Fibroblast of skin of left quadriceps (primary cell): ENCODE data around the gene FGF9.

Experiments
- DNase-seq, 2 experiments: peaks; one replicate each; pipeline ENCODE4 v3.0.0-alpha.2; 2013; ENCODE audit warnings: low read depth in 2 of 2

FGF9 gene

GRCh38 chr13:21674490-21675009 lies 3.7 kb downstream of the FGF9 start:
- DNase-seq = no peak

DNA sequence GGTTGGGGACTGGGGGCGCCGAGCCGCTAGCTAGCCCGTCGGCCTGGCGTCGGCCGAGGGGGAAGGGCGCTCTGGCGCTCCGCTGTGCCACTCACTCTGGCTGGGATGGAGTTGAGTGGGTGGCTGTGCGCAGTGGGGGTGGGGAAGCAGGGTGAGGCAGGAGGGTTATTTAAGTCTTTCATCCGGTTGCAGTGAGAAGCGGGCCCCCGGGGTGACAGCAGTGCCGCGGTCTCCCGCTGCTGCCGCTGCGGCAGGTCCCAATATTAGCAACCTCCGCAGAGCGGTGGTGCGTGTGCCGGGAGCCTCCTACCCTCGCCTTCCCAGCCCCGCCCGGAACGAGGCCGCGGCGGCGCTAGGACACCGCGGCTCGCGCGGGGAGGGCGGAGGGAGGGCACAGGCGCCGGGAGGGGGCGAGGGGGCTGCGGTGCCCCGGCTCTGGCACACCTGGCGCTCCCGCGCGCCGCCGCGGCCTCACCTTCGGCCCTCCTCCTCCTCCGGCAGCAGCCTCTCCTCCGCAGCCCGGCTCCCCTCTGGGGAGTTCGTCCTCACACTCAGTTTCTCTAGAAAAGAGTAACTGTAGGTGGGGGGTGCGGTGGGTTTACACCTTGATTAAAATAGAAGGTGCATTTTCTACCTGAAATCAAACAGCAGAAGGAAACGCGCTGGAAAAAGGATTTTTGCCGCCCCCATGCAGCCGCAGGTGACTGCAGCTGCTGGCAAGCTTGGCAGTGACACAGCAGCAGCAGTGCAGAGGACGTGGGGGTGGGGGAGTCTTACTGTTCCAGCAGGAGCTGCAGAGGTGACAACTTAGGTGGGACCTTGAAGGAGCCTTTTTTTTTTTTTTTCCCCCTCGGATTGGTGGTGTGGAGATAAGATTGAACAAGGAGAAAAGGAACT lies 4.5 kb downstream of the FGF9 start:
- no peak for DNase-seq

GRCh38 chr13:21676611-21677021 lies 5.7 kb downstream of the FGF9 start:
- no peak for DNase-seq

DNA sequence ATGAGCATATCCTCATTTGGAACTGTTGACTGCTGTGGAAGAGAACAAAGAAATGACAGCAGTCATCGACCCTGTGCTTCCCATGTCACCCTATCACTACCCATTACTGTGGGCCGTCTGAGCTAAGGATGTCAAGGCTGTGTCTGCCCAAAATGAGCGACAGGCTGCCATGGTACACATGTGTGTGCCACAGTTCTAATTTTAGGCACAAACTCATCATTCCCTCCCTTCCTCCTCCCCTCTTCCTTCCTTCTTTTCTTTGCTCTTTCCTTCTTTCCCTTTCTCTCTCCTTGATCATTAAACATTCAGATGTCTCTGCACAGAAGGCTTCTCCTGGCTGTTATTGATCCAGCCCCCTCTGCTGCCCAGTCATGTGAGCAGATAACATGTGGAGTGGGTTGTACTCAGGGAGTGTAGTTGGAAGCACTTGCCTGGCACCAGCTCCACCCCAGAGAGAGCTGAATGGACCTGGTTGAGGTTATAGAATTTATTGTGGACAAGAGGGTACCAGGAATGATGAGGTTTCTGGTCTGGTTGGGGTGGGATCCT lies 6.3 kb downstream of the FGF9 start:
- DNase-seq = no peak

DNA sequence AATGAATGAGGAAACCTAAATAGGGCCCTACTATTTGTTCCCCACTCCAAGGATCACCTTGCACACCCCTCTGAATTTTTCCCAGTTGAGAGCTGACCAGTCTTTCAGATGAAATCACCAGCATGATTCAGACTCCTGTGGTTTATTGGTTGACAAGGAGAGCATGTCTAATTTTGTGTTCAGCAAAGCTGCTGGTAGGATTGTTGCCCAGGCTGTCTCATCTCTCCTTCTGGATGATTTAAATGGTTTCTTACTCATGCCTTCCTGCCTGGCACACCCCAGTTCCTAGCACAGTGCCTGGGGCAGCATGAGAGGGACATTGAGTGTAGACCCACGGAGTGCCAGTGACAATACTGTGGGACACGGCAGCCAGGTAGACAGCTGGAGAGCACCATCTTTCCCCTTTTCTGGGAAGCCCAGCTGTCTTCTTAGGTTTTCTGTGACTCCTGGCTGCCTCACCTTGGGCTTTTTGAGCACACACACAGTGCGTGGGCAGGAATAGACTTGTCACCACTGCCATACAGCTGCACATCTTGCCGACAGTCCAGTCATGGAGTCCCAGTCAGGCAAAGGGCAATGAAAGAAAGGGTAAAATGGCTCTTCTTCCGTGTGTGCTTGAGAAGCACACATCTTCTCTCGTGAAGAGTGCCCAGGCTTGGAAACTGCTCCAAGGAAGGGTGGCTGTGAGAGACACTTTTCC lies 12.3 kb downstream of the FGF9 start:
- DNase-seq = no peak

- DNase-seq = no peak
These were observed 13.7 kb downstream of the FGF9 start for GRCh38 chr13:21684576-21684975.

- DNase-seq = no peak
These were observed 14.7 kb downstream of the FGF9 start for GRCh38 chr13:21685485-21686064.

DNA sequence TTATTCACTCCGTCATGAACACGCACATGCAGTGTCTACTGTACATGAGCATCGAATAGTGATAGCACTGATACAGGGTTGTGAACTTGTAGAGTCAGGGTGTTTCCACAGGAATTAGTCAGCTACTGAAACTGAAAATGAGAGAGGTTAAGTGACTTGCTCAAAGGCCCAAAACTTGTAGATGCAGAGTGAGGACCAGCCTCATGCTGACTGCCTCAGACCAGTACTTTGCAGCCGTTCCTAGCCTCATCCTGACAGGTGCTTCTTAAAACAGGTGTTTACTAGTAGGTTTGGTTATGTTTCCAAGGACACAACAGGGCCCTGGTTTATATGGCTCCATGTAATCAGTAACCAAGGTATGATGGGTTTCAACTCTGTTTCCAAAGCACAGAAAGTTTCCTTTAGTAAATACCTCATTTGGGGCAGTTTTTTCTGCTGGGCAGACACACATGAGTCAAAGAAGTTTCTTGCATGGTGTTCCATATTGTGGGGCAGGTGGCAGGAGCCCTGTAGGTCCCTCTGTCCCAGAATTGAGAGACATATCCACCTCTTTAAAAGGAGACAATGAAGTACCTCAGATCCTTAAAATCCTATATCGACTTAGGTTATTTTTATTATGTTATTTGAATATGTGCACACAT lies 16.0 kb downstream of the FGF9 start:
- DNase-seq = no peak

DNA sequence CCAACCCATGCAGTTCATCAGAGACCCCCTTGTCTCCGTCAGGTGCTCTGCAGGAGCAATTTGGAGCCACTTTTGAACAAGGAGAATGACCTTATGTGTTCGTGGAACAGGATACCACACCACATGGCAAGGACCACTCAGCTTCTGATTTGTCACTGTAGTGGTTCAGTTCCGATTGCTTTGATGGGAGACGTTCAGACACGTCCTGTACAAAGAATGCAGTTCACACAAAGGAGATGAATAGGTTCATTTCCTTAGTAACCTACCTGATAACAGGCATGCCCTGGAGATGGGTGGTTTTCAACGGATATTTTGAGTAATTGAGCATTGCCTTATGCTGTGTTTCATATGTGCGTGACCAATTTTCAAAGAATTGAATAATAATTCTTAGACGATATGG lies 17.2 kb downstream of the FGF9 start:
- DNase-seq = no peak

DNA sequence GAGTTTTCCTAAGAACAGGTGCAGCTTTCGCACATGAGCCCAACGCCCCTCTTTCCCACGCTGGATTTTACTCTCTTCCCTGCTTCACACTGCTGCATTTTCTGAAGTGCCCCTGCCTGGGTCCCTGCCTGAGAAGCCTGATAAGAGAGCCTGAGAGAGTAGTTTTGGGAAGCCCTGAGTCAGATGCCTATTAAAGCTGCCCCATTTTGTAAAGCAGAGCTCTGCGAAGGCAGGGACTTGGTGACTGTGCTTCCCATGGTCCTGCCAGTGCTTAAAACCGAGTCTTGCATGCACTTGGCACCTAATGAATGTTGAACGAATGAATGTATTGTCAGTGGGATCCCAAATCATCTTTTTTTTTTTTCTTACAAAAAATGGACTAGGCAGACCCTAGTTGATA lies 18.2 kb downstream of the FGF9 start:
- no peak for DNase-seq

DNA sequence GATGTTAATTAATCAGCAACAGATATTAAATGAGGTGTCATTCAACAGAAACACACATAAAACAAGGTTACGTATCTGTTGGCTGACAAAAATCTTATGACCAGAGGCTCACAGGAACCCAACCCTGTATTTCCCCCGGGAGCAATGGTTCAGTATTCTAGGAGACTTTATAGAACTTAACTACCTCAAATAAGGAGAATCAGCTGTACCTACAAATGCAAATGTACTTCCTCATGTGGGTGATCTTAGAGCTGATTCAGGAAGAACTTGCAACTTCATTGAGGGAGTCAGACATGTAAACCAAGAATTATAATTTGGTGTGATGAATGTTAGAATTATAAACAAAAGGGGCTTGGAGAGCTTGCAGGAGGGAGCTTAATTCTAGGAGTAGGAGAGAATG lies 20.1 kb downstream of the FGF9 start:
- DNase-seq = no peak

DNA sequence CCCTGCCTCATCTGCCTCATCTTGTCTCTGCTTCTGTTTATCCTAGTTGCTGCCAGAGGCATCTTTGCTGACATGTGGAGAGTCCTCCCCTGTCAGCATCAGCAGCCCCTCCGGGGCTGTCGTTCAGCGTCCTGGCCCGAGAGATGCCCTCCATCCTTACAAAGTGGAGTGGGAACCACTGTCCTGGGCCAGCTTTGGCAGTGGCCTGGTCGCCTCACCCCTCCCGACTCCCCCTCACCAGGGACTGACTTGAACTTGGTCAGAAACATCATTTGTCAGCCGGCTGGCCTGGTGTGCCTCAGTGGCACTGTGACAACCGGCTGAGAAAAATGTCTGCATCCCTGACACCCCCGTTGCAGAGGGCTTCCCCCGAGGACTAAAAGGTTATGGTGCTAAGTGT lies 20.6 kb downstream of the FGF9 start:
- no peak for DNase-seq

DNA sequence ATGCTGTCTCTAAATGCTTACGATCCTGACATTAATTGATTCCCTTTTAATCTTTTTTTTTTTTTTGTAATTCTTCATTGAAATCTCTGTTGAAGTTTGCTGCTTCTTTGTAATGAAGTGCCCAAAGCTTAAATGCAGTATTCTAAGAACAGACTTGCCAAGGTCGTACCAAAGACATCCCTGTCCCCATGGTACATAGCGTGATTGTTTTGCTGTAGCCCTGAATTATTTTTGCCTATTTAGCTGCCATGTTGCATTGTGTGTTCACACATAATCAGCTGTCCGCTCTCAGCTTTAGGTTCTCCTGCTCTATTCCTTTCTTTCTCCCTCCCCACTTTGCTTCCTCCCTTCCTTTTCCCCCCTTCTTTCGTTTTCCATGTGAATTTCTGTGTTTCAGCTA lies 21.1 kb downstream of the FGF9 start:
- no peak for DNase-seq

DNA sequence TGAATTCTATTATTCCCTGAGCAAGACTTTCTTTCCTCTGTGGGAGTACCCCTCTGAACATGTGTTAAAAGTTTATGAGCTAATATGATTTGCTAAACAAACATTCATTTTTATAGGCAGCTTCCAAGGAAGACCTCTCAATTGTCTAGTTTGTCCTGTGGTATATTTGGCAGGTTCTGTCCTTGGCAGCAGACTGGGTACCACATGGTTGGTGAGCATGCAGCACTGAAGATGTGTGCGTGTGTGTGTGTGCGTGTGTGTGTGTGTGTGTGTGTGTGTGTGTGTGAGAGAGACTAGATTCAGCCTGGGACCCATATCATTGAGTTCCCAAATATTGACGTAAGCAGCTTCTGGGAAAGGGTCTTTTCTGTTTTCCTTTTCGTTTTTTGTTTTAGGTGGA lies 24.0 kb downstream of the FGF9 start:
- no peak for DNase-seq

DNA sequence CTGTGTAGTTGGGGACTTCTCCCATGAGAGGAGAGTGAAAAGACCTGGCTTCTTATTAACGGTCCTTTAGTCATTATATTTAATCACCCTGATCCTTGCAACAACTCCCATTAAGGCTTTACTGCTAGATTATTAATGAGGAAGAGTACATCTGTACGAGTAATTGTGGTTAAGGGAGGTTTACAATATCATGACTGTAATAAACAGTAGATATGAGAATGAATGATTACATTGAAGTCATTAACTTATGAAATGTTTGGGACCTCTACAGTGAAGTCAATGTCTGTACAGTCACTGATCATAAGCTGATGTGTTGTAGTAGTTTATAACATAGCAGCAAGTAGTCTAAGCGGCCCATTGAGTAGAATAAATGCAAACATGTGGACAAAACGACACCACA lies 24.7 kb downstream of the FGF9 start:
- no peak for DNase-seq

GRCh38 chr13:21696865-21697448 lies 26.1 kb downstream of the FGF9 start:
- DNase-seq = no peak

GRCh38 chr13:21698817-21699679 lies 28.2 kb downstream of the FGF9 start:
- DNase-seq = no peak

GRCh38 chr13:21701460-21701859 lies 30.6 kb downstream of the FGF9 start:
- no peak for DNase-seq

DNA sequence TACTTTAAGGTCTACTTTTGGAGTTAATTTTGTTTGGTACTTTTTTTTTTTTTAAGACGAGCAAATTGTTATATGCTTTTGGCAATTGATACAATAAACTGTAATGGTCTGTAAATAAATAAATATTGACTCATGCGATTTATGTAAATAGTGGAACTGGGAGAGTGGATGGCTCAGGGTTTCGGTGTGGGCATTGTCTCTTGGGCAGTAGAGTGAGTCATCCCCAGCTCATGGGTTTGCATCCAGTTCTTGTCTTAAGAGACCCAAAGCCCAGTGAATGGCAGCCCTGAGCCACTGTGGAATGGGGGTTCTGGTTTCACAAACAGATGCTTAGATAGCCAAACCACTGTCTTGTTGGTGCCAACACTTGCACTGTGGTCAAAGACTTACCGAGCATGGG lies 33.0 kb downstream of the FGF9 start:
- no peak for DNase-seq

DNA sequence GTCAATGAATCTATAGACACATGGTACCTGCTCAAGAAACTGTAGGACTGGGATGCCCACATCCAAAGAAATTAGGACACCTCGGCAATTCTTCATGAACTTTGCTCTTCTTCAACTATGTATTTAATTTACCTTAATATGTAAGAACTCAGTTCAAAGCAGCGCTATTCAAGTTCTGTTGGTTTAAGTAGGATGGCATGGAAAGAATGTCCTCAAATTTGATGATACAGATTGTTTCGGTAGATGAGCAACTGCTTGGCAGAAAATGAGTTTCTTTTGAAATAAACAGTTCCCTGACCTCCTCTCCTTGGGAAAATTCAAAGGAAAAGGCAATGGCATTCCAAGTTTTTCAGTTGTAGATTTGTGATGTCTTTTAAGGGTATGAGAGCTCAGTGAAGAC lies 36.7 kb downstream of the FGF9 start:
- DNase-seq = no peak

DNA sequence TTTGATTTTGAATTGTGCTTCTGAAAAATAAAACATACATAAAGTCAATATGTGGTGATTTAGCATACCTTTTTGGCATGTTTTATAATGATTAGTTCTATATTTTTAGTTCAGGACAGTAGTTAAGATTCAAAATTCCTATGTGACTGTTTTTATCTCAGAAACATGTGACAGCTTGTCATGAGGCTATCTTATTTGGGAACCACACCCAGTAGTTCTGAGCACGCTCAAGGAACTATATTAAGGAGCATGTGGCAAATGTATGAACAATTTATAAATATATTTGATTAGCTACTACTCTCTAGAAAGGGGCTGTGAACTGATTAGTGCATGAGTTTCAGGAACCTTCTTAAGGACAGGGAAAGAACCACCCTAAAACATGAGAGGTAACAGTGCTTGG lies 38.8 kb downstream of the FGF9 start:
- DNase-seq = no peak
